HepG2 (cell line): Measurements from ENCODE around the gene PRSS27. TPM values are rescaled to one million over a fixed set of nuclear protein-coding genes. Genes with fewer than 3 reads are reported as not detected.

Source experiments
- CENPX ChIP-seq: sonication (generic); formaldehyde crosslinking; IDR thresholded peaks from 2 replicates; pipeline ENCODE4 v1.9.0; 2021; ENCODE audit warnings: mild to moderate bottlenecking, missing genetic modification reagents, moderate library complexity
- CHD4 ChIP-seq: fragments of 200-600 bp; sonication (generic); IDR thresholded peaks from 2 replicates; pipeline ENCODE4 v1.7.0; 2017; ENCODE audit warnings: mild to moderate bottlenecking, low read length, borderline replicate concordance
- ELF3 ChIP-seq: IDR thresholded peaks from 2 replicates; pipeline ENCODE4 v1.6.1; 2016; ENCODE audit warnings: missing genetic modification reagents, missing compliant biosample characterization
- ETV6 ChIP-seq: sonication (generic); formaldehyde crosslinking; conservative IDR thresholded peaks from 2 replicates; pipeline ENCODE4 v1.4.0; 2020; ENCODE audit warnings: missing genetic modification reagents
- FOXA3 ChIP-seq: IDR thresholded peaks from 2 replicates; pipeline ENCODE4 v1.6.1; 2016; ENCODE audit warnings: missing genetic modification reagents, missing compliant biosample characterization
- GABPA ChIP-seq, 2 experiments: IDR thresholded peaks; 2 replicates each; pipeline ENCODE4 v1.6.1; 2011 to 2016; ENCODE audit warnings: low read depth in 2 of 2, low read length in 1 of 2, missing biosample characterization in 1 of 2, missing genetic modification characterization in 1 of 2
- HDAC1 ChIP-seq: sonication (generic); formaldehyde crosslinking; IDR thresholded peaks from 2 replicates; pipeline ENCODE4 v1.5.1; 2020; ENCODE audit warnings: mild to moderate bottlenecking, missing genetic modification reagents
- KAT2B ChIP-seq: fragments of 150-350 bp; IDR thresholded peaks from 2 replicates; pipeline ENCODE4 v1.6.1; 2014; ENCODE audit warnings: low read depth, low read length, borderline replicate concordance
- KDM3A ChIP-seq: IDR thresholded peaks from 2 replicates; pipeline ENCODE4 v1.6.1; 2018; ENCODE audit warnings: low read depth, missing compliant biosample characterization
- MEIS1 ChIP-seq: sonication (generic); formaldehyde crosslinking; IDR thresholded peaks from 2 replicates; pipeline ENCODE4 v1.9.0; 2021; ENCODE audit warnings: mild to moderate bottlenecking, missing genetic modification reagents, moderate library complexity, borderline replicate concordance
- MYPOP ChIP-seq: sonication (generic); formaldehyde crosslinking; IDR thresholded peaks from 2 replicates; pipeline ENCODE4 v1.8.1; 2023; ENCODE audit warnings: mild to moderate bottlenecking, moderate library complexity, missing genetic modification reagents
- ONECUT2 ChIP-seq: sonication (generic); formaldehyde crosslinking; IDR thresholded peaks from 2 replicates; pipeline ENCODE4 v1.4.0; 2020; ENCODE audit warnings: missing genetic modification reagents
- RFX3 ChIP-seq: IDR thresholded peaks from 2 replicates; pipeline ENCODE4 v1.6.1; 2016; ENCODE audit warnings: missing biosample characterization, missing genetic modification reagents
- SATB2 ChIP-seq: sonication (generic); formaldehyde crosslinking; IDR thresholded peaks from 2 replicates; pipeline ENCODE4 v1.5.0; 2020; ENCODE audit warnings: missing genetic modification reagents
- SIX1 ChIP-seq: sonication (generic); formaldehyde crosslinking; IDR thresholded peaks from 2 replicates; pipeline ENCODE4 v1.4.0; 2020; ENCODE audit warnings: missing genetic modification reagents, borderline replicate concordance
- TRIM24 ChIP-seq: sonication (generic); formaldehyde crosslinking; IDR thresholded peaks from 2 replicates; pipeline ENCODE4 v1.8.0; 2022; ENCODE audit warnings: mild to moderate bottlenecking, missing genetic modification reagents
- ZEB1 ChIP-seq: IDR thresholded peaks from 2 replicates; pipeline ENCODE4 v1.6.1; 2012; ENCODE audit warnings: mild to moderate bottlenecking, low read depth, inconsistent platforms; ENCODE audit not compliant: insufficient replicate concordance
- ZNF234 ChIP-seq: sonication (generic); formaldehyde crosslinking; conservative IDR thresholded peaks from 2 replicates; pipeline ENCODE4 v1.5.1; 2020; ENCODE audit warnings: mild to moderate bottlenecking, missing genetic modification reagents
- ZNF513 ChIP-seq: sonication (generic); formaldehyde crosslinking; conservative IDR thresholded peaks from 2 replicates; pipeline ENCODE4 v1.5.0; 2020; ENCODE audit warnings: missing genetic modification reagents
- ZNF605 ChIP-seq: sonication (generic); formaldehyde crosslinking; IDR thresholded peaks from 2 replicates; pipeline ENCODE4 v1.8.0; 2022; ENCODE audit warnings: mild to moderate bottlenecking, missing genetic modification reagents
- polyA plus RNA-seq, 8 experiments: library from polyadenylated mRNA; depleted of rRNA in 3 of 8; stranded (reverse) in 7 of 8; unstranded in 1 of 8; fragments of >200 nt; fragmentation: Illumina TruSeq in 4 of 8; extraction: Trizol in 4 of 8; gene quantifications; 2 replicates each; pipeline versions ENCODE4 v1.2.1 to v1.2.3, GENCODE V29; 2011 to 2016; ENCODE audit warnings: low read depth in 4 of 8, missing spikeins in 1 of 8, mixed read lengths in 1 of 8; ENCODE audit not compliant: insufficient read depth in 1 of 8
- total RNA-seq, 5 experiments: library from RNA; depleted of rRNA; stranded (reverse); fragments of >200 nt; fragmentation: Illumina TruSeq; extraction: Trizol; gene quantifications; 2 replicates each; pipeline ENCODE4 v1.2.3, GENCODE V29; 2016; ENCODE audit warnings: low read depth in 1 of 5
- TF ChIP-seq, protein P1 (sequence below): sonication (generic); formaldehyde crosslinking; IDR thresholded peaks from 2 replicates; pipeline ENCODE4 v1.5.1; 2020; ENCODE audit warnings: missing genetic modification reagents, mild to moderate bottlenecking, borderline replicate concordance
- TF ChIP-seq, protein P2 (sequence below): sonication (generic); formaldehyde crosslinking; IDR thresholded peaks from 2 replicates; pipeline ENCODE4 v1.5.0; 2020; ENCODE audit warnings: missing genetic modification reagents
- TF ChIP-seq, protein P3 (sequence below): sonication (generic); formaldehyde crosslinking; IDR thresholded peaks from 2 replicates; pipeline ENCODE4 v1.9.0; 2021; ENCODE audit warnings: missing genetic modification reagents, mild to moderate bottlenecking, borderline replicate concordance

The PRSS27 gene
- total and polyA plus RNA-seq, 2 of the 13 experiments (the other 11 are each of a cell fraction or from before 2014, with no cell fraction given): 0.20 to 0.73 TPM

GRCh38 chr16:2739625-2740430, 19.8 kb upstream of the PRSS27 start (continued):
- TF ChIP-seq, protein P1, sequence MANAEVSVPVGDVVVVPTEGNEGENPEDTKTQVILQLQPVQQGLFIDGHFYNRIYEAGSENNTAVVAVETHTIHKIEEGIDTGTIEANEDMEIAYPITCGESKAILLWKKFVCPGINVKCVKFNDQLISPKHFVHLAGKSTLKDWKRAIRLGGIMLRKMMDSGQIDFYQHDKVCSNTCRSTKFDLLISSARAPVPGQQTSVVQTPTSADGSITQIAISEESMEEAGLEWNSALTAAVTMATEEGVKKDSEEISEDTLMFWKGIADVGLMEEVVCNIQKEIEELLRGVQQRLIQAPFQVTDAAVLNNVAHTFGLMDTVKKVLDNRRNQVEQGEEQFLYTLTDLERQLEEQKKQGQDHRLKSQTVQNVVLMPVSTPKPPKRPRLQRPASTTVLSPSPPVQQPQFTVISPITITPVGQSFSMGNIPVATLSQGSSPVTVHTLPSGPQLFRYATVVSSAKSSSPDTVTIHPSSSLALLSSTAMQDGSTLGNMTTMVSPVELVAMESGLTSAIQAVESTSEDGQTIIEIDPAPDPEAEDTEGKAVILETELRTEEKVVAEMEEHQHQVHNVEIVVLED (CRISPR knock-in tag): 0 out of 2 replicates have a peak, but pooled peaks have one; percentile 27
- no peak for TF ChIP-seq RFX3 (CRISPR knock-in tag)
- no peak for TF ChIP-seq CHD4
- TF ChIP-seq KAT2B: no peak
- TF ChIP-seq ETV6 (CRISPR knock-in tag): 0 out of 2 replicates have a peak, but pooled peaks have one; percentile 32
- no peak for TF ChIP-seq ZEB1
- no peak for TF ChIP-seq ZNF605
- TF ChIP-seq CENPX: no peak
- 0 out of 2 replicates have a peak, but pooled peaks have one; percentile 13 for TF ChIP-seq FOXA3 (CRISPR knock-in tag)
- TF ChIP-seq TRIM24: no peak
- TF ChIP-seq KDM3A (CRISPR knock-in tag): 0 out of 2 replicates have a peak, but pooled peaks have one; percentile 40
- TF ChIP-seq, protein P2, sequence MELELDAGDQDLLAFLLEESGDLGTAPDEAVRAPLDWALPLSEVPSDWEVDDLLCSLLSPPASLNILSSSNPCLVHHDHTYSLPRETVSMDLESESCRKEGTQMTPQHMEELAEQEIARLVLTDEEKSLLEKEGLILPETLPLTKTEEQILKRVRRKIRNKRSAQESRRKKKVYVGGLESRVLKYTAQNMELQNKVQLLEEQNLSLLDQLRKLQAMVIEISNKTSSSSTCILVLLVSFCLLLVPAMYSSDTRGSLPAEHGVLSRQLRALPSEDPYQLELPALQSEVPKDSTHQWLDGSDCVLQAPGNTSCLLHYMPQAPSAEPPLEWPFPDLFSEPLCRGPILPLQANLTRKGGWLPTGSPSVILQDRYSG (CRISPR knock-in tag): no peak
- no peak for TF ChIP-seq ZNF513 (CRISPR knock-in tag)
- no peak for TF ChIP-seq MYPOP (CRISPR knock-in tag)
- no peak for TF ChIP-seq MEIS1 (CRISPR knock-in tag)
- no peak for TF ChIP-seq HDAC1 (CRISPR knock-in tag)
- no peak for TF ChIP-seq GABPA (IDR thresholded peaks at IDR 0.05; ENCODE audit: low read depth, low read length)
- no peak for TF ChIP-seq GABPA (CRISPR knock-in tag; IDR thresholded peaks at IDR 0.05; ENCODE audit: low read depth)
- no peak for TF ChIP-seq ZNF234 (CRISPR knock-in tag)
- TF ChIP-seq SATB2 (CRISPR knock-in tag): no peak
- TF ChIP-seq SIX1: no peak
- TF ChIP-seq, protein P3, sequence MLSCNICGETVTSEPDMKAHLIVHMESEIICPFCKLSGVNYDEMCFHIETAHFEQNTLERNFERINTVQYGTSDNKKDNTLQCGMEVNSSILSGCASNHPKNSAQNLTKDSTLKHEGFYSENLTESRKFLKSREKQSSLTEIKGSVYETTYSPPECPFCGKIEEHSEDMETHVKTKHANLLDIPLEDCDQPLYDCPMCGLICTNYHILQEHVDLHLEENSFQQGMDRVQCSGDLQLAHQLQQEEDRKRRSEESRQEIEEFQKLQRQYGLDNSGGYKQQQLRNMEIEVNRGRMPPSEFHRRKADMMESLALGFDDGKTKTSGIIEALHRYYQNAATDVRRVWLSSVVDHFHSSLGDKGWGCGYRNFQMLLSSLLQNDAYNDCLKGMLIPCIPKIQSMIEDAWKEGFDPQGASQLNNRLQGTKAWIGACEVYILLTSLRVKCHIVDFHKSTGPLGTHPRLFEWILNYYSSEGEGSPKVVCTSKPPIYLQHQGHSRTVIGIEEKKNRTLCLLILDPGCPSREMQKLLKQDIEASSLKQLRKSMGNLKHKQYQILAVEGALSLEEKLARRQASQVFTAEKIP: no peak
- no peak for TF ChIP-seq ELF3 (CRISPR knock-in tag)
- TF ChIP-seq ONECUT2: no peak
